Upper lobe of left lung (tissue), 4 donors: ENCODE data around the gene LRRC3C.

ENCODE experiments used
- POLR2A ChIP-seq, 4 donors: fragments of 450-650 bp; IDR thresholded peaks; one replicate each; pipeline ENCODE4 v1.5.1; 2016 to 2017; ENCODE audit warnings: antibody characterized with exemption in 4 of 4, mild to moderate bottlenecking in 2 of 4
- TF ChIP-seq, protein P1 (sequence below), 6 experiments: fragments of 450-650 bp in 4 of 6; fragments of 200-600 bp in 2 of 6; sonication (generic) in 2 of 6; IDR thresholded peaks; one replicate each; pipeline ENCODE4 v1.5.1; 2016 to 2019; ENCODE audit warnings: antibody characterized with exemption in 6 of 6

DNA sequence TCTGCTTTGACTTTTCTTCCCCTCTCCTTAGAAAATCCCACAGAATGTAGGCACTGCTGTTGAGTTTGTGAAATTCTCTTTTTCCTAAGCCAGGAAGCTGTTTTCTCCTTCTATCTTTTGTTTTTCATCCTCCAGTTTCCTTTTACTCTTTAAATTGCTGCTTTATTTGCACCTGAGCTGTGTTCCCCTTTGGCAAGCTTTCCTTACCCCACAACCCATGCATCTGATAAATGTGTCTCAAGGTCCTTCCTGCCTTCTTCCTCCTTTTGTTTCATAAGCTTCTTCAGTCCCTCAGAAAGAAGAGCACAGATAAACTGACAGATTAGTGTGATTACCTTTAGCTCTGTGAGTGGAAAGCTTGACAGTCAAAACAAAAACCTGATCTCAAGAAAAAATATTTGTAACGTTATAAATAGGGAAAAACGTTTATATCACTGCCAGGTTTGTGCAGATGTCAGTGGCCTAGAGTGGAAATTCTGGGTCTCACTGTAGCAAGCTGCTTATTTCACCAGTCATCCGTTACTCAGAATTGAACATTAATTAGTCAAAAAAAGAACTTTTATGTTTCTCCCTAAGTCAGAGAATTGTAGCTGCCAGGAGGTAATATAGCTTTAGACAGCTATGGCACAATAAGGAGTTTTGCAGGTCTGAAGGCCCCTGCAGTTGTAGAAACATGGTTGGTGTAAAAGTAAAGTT is 32.7 kb upstream of the LRRC3C start:
- TF ChIP-seq, protein P1, sequence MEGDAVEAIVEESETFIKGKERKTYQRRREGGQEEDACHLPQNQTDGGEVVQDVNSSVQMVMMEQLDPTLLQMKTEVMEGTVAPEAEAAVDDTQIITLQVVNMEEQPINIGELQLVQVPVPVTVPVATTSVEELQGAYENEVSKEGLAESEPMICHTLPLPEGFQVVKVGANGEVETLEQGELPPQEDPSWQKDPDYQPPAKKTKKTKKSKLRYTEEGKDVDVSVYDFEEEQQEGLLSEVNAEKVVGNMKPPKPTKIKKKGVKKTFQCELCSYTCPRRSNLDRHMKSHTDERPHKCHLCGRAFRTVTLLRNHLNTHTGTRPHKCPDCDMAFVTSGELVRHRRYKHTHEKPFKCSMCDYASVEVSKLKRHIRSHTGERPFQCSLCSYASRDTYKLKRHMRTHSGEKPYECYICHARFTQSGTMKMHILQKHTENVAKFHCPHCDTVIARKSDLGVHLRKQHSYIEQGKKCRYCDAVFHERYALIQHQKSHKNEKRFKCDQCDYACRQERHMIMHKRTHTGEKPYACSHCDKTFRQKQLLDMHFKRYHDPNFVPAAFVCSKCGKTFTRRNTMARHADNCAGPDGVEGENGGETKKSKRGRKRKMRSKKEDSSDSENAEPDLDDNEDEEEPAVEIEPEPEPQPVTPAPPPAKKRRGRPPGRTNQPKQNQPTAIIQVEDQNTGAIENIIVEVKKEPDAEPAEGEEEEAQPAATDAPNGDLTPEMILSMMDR (IDR thresholded peaks at IDR 0.05) = no peak
- no peak for TF ChIP-seq POLR2A (IDR thresholded peaks at IDR 0.05)
